ENCODE data around the gene ZNF70.

DNA sequence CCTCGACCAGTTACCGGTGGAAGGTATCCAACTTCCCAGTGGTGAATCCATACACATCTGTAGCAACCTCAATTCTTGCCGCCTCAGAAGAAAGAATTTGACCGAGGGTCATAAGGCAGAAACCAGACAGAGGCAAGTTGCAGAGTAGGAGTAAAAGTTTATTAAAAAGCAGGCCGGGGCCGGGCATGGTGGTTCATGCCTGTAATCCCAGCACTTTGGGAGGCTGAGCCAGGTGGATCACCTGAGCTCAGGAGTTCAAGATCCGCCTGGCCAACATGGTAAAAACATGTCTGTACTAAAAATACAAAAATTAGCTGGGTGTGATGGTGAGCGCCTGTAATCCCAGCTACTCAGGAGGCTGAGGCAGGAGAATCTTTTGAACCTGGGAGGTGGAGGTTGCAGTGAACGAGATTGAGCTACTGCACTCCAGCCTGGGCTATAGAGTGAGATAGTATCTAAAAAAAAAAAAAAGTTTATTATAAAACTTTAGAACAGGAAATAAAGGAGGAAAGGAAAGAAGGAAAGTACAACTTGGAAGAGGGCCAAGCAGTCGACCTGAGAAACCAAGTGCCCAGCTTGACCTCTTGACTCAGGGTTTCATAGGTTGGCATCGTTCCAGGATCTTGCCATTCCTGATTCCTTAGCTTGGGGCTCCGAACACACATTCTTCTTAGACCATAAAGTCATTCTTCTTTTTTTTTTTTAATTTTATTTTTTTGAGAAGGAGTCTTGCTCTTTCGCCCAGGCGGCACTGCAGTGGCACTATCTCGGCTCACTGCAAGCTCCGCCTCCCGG, 32.3 kb downstream of the ZNF70 start:
- TF ChIP-seq, protein P1, sequence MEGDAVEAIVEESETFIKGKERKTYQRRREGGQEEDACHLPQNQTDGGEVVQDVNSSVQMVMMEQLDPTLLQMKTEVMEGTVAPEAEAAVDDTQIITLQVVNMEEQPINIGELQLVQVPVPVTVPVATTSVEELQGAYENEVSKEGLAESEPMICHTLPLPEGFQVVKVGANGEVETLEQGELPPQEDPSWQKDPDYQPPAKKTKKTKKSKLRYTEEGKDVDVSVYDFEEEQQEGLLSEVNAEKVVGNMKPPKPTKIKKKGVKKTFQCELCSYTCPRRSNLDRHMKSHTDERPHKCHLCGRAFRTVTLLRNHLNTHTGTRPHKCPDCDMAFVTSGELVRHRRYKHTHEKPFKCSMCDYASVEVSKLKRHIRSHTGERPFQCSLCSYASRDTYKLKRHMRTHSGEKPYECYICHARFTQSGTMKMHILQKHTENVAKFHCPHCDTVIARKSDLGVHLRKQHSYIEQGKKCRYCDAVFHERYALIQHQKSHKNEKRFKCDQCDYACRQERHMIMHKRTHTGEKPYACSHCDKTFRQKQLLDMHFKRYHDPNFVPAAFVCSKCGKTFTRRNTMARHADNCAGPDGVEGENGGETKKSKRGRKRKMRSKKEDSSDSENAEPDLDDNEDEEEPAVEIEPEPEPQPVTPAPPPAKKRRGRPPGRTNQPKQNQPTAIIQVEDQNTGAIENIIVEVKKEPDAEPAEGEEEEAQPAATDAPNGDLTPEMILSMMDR (IDR thresholded peaks at IDR 0.05): no peak
- no peak for TF ChIP-seq POLR2A (IDR thresholded peaks at IDR 0.05)

Data from right lobe of liver (tissue), 4 donors.